BLaER1 (cell line): ENCODE measurements around the gene REXO1.

ENCODE experiments used
- H3K27ac ChIP-seq: shearing (Covaris generic); formaldehyde crosslinking; 2 replicates; pipeline ENCODE4 v1.8.1; 2022
- H3K27me3 ChIP-seq: shearing (Covaris generic); formaldehyde crosslinking; 2 replicates; pipeline ENCODE4 v1.8.1; 2022
- H3K36me3 ChIP-seq: shearing (Covaris generic); formaldehyde crosslinking; 2 replicates; pipeline ENCODE4 v1.8.1; 2022
- H3K4me1 ChIP-seq: shearing (Covaris generic); formaldehyde crosslinking; 2 replicates; pipeline ENCODE4 v1.8.1; 2022
- H3K4me2 ChIP-seq: shearing (Covaris generic); formaldehyde crosslinking; 2 replicates; pipeline ENCODE4 v1.8.1; 2022
- H3K4me3 ChIP-seq: shearing (Covaris generic); formaldehyde crosslinking; 2 replicates; pipeline ENCODE4 v1.8.1; 2022
- H3K9ac ChIP-seq: shearing (Covaris generic); formaldehyde crosslinking; 2 replicates; pipeline ENCODE4 v1.8.1; 2022
- H3K9me3 ChIP-seq: shearing (Covaris generic); formaldehyde crosslinking; 2 replicates; pipeline ENCODE4 v1.8.1; 2022
- H4K20me1 ChIP-seq: shearing (Covaris generic); formaldehyde crosslinking; 2 replicates; pipeline ENCODE4 v1.8.1; 2022
- Cebpa-rat ChIP-seq: shearing (Covaris generic); IDR thresholded peaks from 2 replicates; pipeline ENCODE4 v1.8.1; 2022

REXO1 gene

DNA sequence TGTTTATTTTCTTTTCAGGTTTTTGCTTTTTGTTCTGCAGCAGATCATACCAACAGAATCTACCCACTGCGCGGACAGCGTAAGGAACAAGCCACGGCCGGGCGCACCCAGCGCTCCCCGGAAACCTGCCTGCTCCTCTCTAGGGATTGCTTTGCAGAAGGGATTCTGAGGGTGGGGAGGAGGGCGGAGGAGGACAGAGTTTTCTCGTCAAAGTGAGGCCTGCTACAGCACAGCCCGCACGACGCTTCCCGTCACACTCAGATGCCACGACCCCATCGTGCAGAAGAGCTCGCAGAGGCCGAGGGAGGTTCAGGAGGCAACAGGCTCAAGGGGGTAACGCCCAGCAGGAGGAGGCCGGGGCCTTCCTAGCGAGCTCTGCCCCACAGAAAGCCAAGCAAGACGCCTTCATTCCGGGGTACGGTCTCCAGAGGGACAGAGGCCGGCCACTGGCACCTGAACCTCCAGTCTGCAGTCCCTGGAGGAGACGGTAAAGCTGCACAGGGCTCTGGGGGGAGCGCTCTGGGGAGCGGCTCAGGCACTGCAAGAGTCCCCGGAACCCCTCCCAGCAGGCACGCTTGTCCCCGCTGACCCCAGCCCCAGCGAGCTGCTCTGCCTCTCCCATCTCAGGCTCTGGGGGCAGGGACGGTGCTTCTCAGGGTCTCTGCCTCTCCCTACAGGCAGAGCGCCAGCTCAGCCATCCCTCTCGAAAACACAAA lies 6.9 kb downstream of the REXO1 start:
- H3K36me3 ChIP-seq = peaks cover 53% of the 10 kb centered on the region
- H3K9me3 ChIP-seq = no peaks in the 10 kb centered on the region
- peak overlapping the region; percentile 92 for H3K9ac ChIP-seq
- H4K20me1 ChIP-seq = peaks cover 100% of the 10 kb centered on the region
- TF ChIP-seq Cebpa-rat = no peak
- peak overlapping the region; percentile 72 for H3K4me3 ChIP-seq
- H3K4me1 ChIP-seq = peaks cover 99% of the 10 kb centered on the region
- H3K27ac ChIP-seq = peak overlapping the region; percentile 94
- H3K27me3 ChIP-seq = no peaks in the 10 kb centered on the region
- H3K4me2 ChIP-seq = peak overlapping the region; percentile 100

DNA sequence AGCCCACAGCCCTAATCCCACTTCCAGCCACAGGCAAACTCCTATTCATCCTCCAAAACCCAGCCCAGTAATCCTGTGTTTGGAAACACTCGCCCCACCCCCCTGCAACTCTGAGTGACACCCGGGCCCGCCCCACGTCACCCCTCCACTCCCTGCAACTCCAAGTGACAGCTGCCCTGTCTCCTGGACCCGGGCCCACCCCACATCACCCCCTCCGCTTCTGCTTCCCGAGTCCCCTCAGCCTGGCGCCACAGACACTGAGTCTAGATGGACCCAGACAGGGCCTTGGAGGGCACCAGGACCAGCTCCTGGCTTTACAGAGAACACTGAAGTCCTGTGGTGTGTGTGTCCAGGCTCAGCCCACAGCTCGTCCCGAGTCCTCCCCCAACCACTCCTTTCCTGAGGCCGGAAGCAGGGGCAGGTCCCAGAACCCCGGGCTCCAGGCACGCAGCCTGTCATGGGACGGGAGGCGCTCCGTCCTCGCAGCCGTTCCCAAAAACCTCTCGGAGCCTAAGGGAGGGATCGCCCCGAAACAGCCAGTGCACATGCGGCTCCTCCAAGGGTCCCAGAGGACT lies 7.7 kb downstream of the REXO1 start:
- Histone ChIP-seq H3K27me3 (no peaks in the 10 kb centered on the region), H3K9ac (peak overlapping the region; percentile 92), H3K4me3 (peak overlapping the region; percentile 72), H3K27ac (peak overlapping the region; percentile 94), H3K9me3 (no peaks in the 10 kb centered on the region), H3K4me1 (peaks cover 97% of the 10 kb centered on the region), H4K20me1 (peaks cover 100% of the 10 kb centered on the region), H3K36me3 (peaks cover 53% of the 10 kb centered on the region), H3K4me2 (peak overlapping the region; percentile 100)
- TF ChIP-seq Cebpa-rat = no peak

DNA sequence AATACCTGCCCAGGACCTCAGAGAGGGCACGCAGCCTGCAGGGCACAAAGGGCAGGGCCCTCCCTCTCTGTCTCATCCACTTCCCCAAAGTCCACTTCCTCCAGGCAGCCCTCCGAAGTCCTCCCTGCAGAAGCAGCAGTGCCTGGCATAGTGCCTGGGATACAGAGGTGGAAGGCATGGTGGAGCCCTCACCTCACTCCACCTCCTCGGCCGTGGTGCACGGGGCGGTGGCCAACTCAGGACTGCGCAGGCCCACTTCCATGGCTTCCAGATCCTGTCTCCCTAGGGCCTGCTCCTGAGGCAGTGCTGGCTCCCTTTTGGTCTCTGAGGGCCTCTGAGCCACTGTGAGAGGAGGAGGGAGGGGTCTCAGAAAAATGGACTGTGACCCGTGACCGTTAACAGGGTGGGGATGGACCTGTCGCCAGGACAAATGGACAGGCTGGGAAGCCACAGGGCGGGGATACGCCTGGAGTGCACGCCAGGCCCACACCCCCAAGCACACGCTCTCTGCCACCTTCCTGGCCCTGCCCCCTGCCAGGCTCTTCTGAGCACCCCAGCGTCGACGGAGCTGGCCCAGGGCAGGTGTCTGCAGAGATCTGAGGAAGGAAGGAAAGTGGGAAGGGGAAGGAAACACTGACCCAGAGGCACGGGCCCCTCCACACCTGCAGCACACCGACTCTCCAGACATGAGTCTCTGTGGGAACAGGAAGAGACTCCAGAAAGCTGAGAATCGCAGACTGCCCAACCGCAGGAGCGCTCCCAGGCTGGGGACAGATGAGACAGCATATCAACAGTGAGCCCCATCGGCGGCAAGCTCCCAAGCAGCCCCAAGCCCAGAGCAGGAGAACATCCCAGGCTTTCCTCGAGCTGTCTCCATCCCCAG lies 8.4 kb downstream of the REXO1 start:
- no peaks in the 10 kb centered on the region for H3K27me3 ChIP-seq
- peak overlapping the region; percentile 100 for H3K4me2 ChIP-seq
- no peak for TF ChIP-seq Cebpa-rat
- H3K36me3 ChIP-seq = peaks cover 53% of the 10 kb centered on the region
- no peaks in the 10 kb centered on the region for H3K9me3 ChIP-seq
- H3K9ac ChIP-seq = peak overlapping the region; percentile 92
- H3K4me3 ChIP-seq = peak overlapping the region; percentile 72
- H3K4me1 ChIP-seq = peaks cover 92% of the 10 kb centered on the region
- H4K20me1 ChIP-seq = peaks cover 100% of the 10 kb centered on the region
- H3K27ac ChIP-seq = peak overlapping the region; percentile 94

DNA sequence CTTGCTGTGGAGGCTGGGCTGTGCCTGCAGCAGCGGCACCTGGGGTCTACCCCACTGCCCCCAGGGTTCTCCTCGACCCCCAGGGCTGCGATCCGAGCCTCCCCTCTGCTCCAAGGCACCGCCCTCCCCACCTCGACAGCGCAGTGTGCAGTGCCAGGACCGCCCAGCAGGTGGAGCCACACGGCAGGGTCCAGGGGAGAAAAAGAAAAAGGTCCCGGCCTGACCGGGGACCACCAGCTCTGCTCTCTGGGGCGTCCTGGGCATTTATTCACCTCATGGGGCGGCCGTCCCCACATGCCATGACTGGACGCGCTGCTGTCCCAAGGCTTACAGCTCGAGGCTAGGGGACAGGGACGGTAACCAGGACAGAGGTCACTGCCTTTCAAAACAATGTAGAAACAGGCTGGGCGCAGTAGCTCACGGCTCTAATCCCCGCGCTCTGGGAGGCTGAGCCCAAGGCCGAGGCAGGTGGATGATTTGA lies 10.6 kb downstream of the REXO1 start:
- Histone ChIP-seq H3K4me1 (peaks cover 89% of the 10 kb centered on the region), H3K9ac (no peak overlapping the region), H3K27me3 (no peaks in the 10 kb centered on the region), H3K9me3 (no peaks in the 10 kb centered on the region), H3K4me3 (no peak overlapping the region), H3K27ac (no peak overlapping the region), H4K20me1 (peaks cover 100% of the 10 kb centered on the region), H3K4me2 (peak overlapping the region; percentile 100), H3K36me3 (peaks cover 70% of the 10 kb centered on the region)
- TF ChIP-seq Cebpa-rat = no peak

DNA sequence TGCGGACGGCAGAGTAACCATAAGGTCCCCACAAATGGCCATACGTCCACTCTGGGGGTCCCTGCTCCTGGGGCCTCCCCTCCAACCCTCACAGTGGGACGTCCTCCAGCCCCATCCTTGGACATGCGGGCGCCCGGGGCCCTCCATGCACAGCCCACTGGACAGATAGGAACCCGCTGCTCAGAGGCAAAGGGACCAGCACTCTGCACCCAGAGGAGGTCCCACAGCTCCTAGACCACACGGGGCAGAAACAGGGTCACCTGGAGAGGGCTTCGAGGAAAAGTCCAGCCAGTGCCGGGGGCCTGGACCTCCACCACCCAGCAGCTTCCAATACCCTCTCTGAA lies 11.1 kb downstream of the REXO1 start:
- Histone ChIP-seq H3K9ac (peak overlapping the region; percentile 27; the same call in 1 of the 2 replicates), H4K20me1 (peaks cover 100% of the 10 kb centered on the region), H3K4me3 (no peak overlapping the region), H3K27me3 (no peaks in the 10 kb centered on the region), H3K4me1 (peaks cover 89% of the 10 kb centered on the region), H3K4me2 (peak overlapping the region; percentile 100), H3K27ac (0 out of 2 replicates have a peak overlapping the region, but pooled peaks have one; percentile 5), H3K9me3 (no peaks in the 10 kb centered on the region), H3K36me3 (peaks cover 74% of the 10 kb centered on the region)
- TF ChIP-seq Cebpa-rat = no peak

DNA sequence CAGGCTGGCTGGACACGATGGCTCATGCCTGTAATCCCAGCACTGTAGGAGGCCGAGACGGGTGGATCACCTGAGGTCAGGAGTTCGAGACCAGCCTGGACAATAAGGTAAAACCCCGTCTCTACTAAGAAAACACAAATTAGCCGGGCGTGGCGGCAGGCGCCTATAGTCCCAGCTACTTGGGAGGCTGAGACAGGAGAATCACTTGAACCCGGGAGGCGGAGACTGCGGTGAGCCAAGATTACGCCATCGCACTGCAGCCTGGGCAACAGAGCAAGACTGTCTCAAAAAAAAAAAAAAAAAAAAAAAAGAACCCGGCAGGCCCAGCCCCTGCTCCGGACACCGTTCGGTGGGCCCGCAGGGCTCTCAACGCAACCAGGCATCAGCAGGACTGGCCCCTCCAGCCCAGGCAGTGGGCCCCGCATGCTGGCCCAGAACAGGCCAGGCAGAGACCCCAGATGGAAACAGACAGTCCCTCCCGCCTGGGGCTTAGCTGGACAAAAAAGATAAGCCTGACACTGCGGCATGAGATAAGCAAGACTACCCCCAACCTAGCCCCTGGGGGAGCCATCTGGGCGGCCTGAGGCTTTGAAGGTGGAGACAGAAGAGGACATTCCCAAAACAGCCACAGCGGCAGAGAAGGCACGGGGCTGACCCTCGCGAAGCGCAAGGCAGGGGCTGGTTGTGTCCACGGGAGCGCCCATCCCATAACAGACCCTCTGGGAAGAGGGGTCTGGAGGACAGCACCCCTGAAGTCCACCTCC lies 11.6 kb downstream of the REXO1 start:
- Histone ChIP-seq H3K4me2 (peak overlapping the region; percentile 100; the same call in 1 of the 2 replicates), H3K27me3 (no peaks in the 10 kb centered on the region), H4K20me1 (peaks cover 100% of the 10 kb centered on the region), H3K4me1 (peaks cover 89% of the 10 kb centered on the region), H3K9ac (peak overlapping the region; percentile 27; the same call in 1 of the 2 replicates), H3K4me3 (no peak overlapping the region), H3K27ac (0 out of 2 replicates have a peak overlapping the region, but pooled peaks have one; percentile 5), H3K9me3 (no peaks in the 10 kb centered on the region), H3K36me3 (peaks cover 80% of the 10 kb centered on the region)
- TF ChIP-seq Cebpa-rat = no peak

DNA sequence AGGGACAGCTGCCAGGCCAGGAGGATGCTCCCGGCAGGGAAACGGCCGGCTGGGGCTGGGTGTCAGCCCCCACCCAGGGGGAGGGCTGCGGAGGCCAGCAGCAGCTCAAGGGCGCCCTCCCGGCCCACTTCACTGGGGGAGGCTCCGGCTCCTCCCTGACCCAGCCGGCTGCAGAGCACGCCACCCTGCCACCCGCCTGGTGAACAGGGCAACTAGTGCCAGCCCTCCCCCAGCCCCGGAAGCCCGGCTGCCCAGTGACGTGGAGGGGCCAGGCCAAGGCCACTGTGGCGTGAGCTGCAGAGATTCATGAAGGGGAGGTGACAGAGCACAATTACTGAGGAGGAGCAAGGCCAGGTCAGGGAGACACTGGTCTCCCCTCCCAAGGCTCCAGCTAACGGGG lies 14.7 kb downstream of the REXO1 start:
- no peak overlapping the region for H3K9ac ChIP-seq
- peaks cover 100% of the 10 kb centered on the region for H4K20me1 ChIP-seq
- peaks cover 83% of the 10 kb centered on the region for H3K4me1 ChIP-seq

DNA sequence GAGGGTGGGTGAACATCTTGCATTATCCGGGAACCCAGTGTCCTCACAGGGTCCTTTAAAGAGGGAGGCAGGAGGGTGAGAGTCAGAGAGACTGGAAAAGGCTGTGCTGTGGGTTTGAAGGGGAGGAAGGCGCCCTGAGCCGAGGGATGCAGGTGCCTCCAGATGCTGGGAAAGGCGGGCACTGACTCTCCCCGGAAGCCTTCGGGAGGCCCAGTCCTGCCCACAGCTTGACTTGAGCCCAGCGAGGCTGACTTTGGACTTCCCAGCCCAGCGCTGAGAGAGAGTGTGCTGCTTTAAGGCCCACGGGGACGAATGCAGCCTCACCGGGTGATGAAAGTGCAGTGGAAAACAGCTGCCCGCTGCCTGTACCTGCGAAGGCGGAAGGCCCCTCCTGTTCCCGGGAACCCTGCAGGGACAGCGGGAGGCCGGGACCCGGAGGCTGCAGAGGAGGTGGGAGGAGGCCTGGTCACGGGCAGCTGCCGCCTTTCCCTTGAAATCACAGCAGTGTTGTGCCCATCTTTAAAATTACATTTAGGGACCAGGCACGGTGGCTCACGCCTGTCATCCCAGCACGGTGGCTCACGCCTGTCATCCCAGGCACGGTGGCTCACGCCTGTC lies 16.1 kb downstream of the REXO1 start:
- Histone ChIP-seq H3K9me3 (no peaks in the 10 kb centered on the region), H3K27me3 (no peaks in the 10 kb centered on the region), H3K4me2 (peak overlapping the region; percentile 18), H3K4me1 (peaks cover 79% of the 10 kb centered on the region), H3K36me3 (peaks cover 97% of the 10 kb centered on the region), H4K20me1 (peaks cover 100% of the 10 kb centered on the region), H3K9ac (no peak overlapping the region; the same call in 1 of the 2 replicates), H3K27ac (0 out of 2 replicates have a peak overlapping the region, but pooled peaks have one; percentile 6), H3K4me3 (no peak overlapping the region)
- no peak for TF ChIP-seq Cebpa-rat

More for the DNA sequence above, 14.7 kb downstream of the REXO1 start:
- TF ChIP-seq Cebpa-rat = no peak
- no peak overlapping the region for H3K4me2 ChIP-seq
- H3K27me3 ChIP-seq = no peaks in the 10 kb centered on the region
- no peaks in the 10 kb centered on the region for H3K9me3 ChIP-seq
- peaks cover 93% of the 10 kb centered on the region for H3K36me3 ChIP-seq
- no peak overlapping the region for H3K4me3 ChIP-seq
- H3K27ac ChIP-seq = peak overlapping the region; percentile 13; the same call in 1 of the 2 replicates
